ENCODE results near the gene TRIM15.

Gene TRIM15

GRCh38 chr6:30145818-30146217 lies 17.5 kb upstream of the TRIM15 start:
- DNase-seq (ENCODE audit: low spot score) = no peak

GRCh38 chr6:30147096-30147495 lies 16.2 kb upstream of the TRIM15 start:
- no peak for DNase-seq (ENCODE audit: low spot score)

- DNase-seq (ENCODE audit: low spot score) = no peak
Measured at GRCh38 chr6:30149234-30149633, 14.1 kb upstream of the TRIM15 start.

GRCh38 chr6:30149858-30150550 lies 13.3 kb upstream of the TRIM15 start:
- no peak for DNase-seq (ENCODE audit: low spot score)

- no peak for DNase-seq (ENCODE audit: low spot score)
Measured at GRCh38 chr6:30150671-30151395, 12.5 kb upstream of the TRIM15 start.

GRCh38 chr6:30151580-30151979 lies 11.8 kb upstream of the TRIM15 start:
- no peak for DNase-seq (ENCODE audit: low spot score)

GRCh38 chr6:30152016-30152673 lies 11.2 kb upstream of the TRIM15 start:
- no peak for DNase-seq (ENCODE audit: low spot score)

- DNase-seq (ENCODE audit: low spot score) = no peak
Measured at GRCh38 chr6:30152910-30153610, 10.3 kb upstream of the TRIM15 start.

GRCh38 chr6:30154061-30154460 lies 9.3 kb upstream of the TRIM15 start:
- no peak for DNase-seq (ENCODE audit: low spot score)

GRCh38 chr6:30154709-30155519 lies 8.4 kb upstream of the TRIM15 start:
- no peak for DNase-seq (ENCODE audit: low spot score)

- DNase-seq (ENCODE audit: low spot score) = no peak
Measured at GRCh38 chr6:30155520-30156261, 7.7 kb upstream of the TRIM15 start.

- DNase-seq (ENCODE audit: low spot score) = no peak
Measured at GRCh38 chr6:30156262-30156599, 7.1 kb upstream of the TRIM15 start.

GRCh38 chr6:30156774-30157173 lies 6.6 kb upstream of the TRIM15 start:
- DNase-seq (ENCODE audit: low spot score) = no peak

- no peak for DNase-seq (ENCODE audit: low spot score)
Measured at GRCh38 chr6:30157581-30157980, 5.8 kb upstream of the TRIM15 start.

- DNase-seq (ENCODE audit: low spot score) = no peak
Measured at GRCh38 chr6:30157999-30158398, 5.3 kb upstream of the TRIM15 start.

GRCh38 chr6:30158475-30159040 lies 4.8 kb upstream of the TRIM15 start:
- DNase-seq (ENCODE audit: low spot score) = no peak

- no peak for DNase-seq (ENCODE audit: low spot score)
Measured at GRCh38 chr6:30160008-30160784, 3.1 kb upstream of the TRIM15 start.

GRCh38 chr6:30160785-30161531 lies 2.4 kb upstream of the TRIM15 start, which contains the start of gene TRIM10:
Gene TRIM10, minus strand, starts transcription at chr6:30161211. Its CDS starts 353 bp downstream, at chr6:30160858.
- no peak for DNase-seq (ENCODE audit: low spot score)
